Activated naive CD4-positive, alpha-beta T cell treated with anti-CD3 and anti-CD28 coated beads, Interleukin-2, amount 50 U/mL, for 24 hours (primary cell): Measurements from ENCODE around the gene SYNJ2.
A peak's percentile ranks its signal among the peaks of the same experiment; 100 is the strongest.

Source experiments
- H3K27ac Mint-ChIP-seq: one replicate; pipeline ENCODE4 v1.8.0; 2021; ENCODE audit warnings: mild to moderate bottlenecking, mixed read lengths
- H3K27me3 Mint-ChIP-seq: one replicate; pipeline ENCODE4 v1.8.0; 2021; ENCODE audit warnings: mixed read lengths
- H3K36me3 Mint-ChIP-seq: one replicate; pipeline ENCODE4 v1.8.0; 2021; ENCODE audit warnings: mixed read lengths
- H3K4me1 Mint-ChIP-seq: one replicate; pipeline ENCODE4 v1.8.0; 2021; ENCODE audit warnings: mixed read lengths
- H3K4me3 Mint-ChIP-seq: one replicate; pipeline ENCODE4 v1.8.0; 2021; ENCODE audit warnings: mild to moderate bottlenecking, mixed read lengths
- H3K9me3 Mint-ChIP-seq: one replicate; pipeline ENCODE4 v1.8.0; 2021; ENCODE audit warnings: mixed read lengths

The SYNJ2 gene

GRCh38 chr6:157997893-157998608 is 16.4 kb downstream of the SYNJ2 start:
- H3K4me3 Mint-ChIP-seq: no peak overlapping the region
- H3K4me1 Mint-ChIP-seq: peaks cover 68% of the 10 kb centered on the region
- H3K9me3 Mint-ChIP-seq: no peaks in the 10 kb centered on the region
- H3K27ac Mint-ChIP-seq: no peak overlapping the region
- no peaks in the 10 kb centered on the region for H3K27me3 Mint-ChIP-seq
- peaks cover 11% of the 10 kb centered on the region for H3K36me3 Mint-ChIP-seq

DNA sequence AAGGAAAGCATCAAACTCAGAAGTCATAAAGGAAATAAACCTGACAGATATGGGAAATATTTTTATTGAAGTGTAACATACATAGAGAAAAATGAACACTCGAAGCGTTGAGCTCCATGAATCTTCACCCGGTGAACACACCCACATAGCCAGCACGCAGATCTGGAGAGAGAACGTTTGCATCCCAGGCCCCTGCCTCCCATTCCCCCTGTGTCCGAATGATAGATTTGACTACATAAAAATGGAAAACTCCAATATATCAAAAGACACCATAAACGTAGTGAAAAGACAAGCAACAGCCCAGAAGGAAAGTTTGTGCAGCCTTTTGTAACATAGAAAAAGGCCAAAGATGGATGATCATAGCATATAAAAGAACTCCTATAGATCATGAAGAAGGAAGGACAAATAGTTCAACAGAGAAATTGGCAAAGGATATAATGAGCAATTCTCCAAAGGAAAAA is 17.1 kb downstream of the SYNJ2 start:
- H3K27ac Mint-ChIP-seq: peak overlapping the region; percentile 63
- no peaks in the 10 kb centered on the region for H3K9me3 Mint-ChIP-seq
- peaks cover 69% of the 10 kb centered on the region for H3K4me1 Mint-ChIP-seq
- peaks cover 11% of the 10 kb centered on the region for H3K36me3 Mint-ChIP-seq
- H3K4me3 Mint-ChIP-seq: no peak overlapping the region
- no peaks in the 10 kb centered on the region for H3K27me3 Mint-ChIP-seq

DNA sequence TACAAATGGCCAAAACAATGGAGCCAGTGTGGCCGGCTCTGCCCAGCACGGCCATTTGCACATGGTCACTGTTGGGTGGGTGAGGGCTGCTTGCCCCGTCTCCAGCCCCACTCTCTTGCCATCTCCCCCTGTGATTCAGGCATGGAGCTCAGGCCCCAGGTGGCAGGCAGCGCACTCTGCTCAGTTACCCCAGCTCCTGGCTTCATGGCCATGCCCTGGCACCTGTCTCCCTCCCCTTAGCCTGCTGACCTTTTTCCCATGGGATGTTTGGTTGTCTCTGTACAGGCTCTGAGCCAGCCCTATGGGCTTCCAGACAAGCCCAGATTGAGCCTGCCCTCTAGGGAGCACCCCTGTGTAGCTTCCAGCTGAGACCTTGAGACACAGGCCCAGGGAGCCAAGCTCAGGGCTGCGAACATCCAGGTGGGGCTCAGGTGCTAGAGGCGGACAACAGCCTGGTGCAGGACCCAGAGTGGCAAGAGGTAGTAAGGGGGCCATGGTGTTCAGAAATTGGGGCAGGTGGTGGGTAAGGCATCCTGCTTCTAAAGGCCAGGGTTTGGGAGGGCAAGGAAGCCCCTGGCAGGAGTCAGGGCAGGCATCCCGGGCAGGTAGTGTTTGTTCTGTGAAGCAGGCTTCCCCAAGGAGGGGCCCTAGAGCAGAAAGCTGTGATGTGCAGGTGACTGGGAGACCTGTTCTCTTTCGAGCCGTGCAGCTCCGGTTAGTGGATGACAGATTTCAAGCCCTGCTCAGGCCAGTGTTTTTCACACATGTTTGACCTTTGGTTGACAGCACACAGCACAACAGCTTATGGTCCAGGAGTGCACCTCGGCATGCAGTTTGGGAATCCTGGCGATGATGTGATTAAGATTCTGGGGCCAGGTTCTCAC is 17.7 kb downstream of the SYNJ2 start:
- Mint-ChIP-seq H3K27me3 (no peaks in the 10 kb centered on the region), H3K36me3 (peaks cover 11% of the 10 kb centered on the region), H3K4me3 (no peak overlapping the region), H3K4me1 (peaks cover 69% of the 10 kb centered on the region), H3K27ac (no peak overlapping the region), H3K9me3 (no peaks in the 10 kb centered on the region)

GRCh38 chr6:158000530-158001307 is 19.1 kb downstream of the SYNJ2 start:
- peaks cover 11% of the 10 kb centered on the region for H3K36me3 Mint-ChIP-seq
- no peak overlapping the region for H3K27ac Mint-ChIP-seq
- no peaks in the 10 kb centered on the region for H3K27me3 Mint-ChIP-seq
- H3K4me1 Mint-ChIP-seq: peaks cover 69% of the 10 kb centered on the region
- H3K9me3 Mint-ChIP-seq: no peaks in the 10 kb centered on the region
- H3K4me3 Mint-ChIP-seq: no peak overlapping the region

DNA sequence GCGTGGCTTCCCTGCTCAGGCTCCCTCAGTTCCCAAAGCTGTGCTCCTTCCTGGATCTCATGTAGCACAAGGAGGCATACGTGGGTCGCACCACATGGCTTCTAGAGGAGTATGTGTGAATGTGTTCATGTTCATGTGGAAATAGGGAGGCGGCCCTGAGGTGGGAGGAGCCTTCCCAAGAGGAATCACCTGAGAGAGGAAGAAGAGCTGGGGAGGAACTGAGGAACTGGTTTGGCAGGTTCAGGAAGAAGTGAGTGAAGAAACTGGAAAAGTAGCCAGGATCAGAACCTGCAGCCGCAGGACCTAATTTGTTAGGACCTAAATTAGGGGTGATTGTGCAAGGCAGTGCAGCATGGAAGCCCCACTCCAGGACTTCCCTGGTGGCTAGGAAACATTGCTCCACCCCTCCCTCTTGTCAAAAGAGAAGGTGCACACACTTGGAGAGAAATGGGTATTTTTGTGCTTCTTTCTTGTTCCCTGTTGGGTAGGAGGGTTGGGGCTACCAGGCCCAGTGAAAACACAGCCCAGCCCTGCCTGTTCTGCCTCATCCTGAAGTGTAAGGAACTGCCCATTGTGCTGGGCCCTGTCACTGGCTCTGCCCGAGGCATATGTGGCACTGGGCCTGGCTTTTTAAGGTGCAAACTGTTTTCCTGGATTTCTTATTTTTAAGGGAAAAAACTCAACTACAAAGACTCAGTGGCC is 20.7 kb downstream of the SYNJ2 start:
- peaks cover 65% of the 10 kb centered on the region for H3K4me1 Mint-ChIP-seq
- no peak overlapping the region for H3K4me3 Mint-ChIP-seq
- peak overlapping the region; percentile 41 for H3K27ac Mint-ChIP-seq
- no peaks in the 10 kb centered on the region for H3K27me3 Mint-ChIP-seq
- H3K9me3 Mint-ChIP-seq: no peaks in the 10 kb centered on the region
- H3K36me3 Mint-ChIP-seq: peaks cover 14% of the 10 kb centered on the region

DNA sequence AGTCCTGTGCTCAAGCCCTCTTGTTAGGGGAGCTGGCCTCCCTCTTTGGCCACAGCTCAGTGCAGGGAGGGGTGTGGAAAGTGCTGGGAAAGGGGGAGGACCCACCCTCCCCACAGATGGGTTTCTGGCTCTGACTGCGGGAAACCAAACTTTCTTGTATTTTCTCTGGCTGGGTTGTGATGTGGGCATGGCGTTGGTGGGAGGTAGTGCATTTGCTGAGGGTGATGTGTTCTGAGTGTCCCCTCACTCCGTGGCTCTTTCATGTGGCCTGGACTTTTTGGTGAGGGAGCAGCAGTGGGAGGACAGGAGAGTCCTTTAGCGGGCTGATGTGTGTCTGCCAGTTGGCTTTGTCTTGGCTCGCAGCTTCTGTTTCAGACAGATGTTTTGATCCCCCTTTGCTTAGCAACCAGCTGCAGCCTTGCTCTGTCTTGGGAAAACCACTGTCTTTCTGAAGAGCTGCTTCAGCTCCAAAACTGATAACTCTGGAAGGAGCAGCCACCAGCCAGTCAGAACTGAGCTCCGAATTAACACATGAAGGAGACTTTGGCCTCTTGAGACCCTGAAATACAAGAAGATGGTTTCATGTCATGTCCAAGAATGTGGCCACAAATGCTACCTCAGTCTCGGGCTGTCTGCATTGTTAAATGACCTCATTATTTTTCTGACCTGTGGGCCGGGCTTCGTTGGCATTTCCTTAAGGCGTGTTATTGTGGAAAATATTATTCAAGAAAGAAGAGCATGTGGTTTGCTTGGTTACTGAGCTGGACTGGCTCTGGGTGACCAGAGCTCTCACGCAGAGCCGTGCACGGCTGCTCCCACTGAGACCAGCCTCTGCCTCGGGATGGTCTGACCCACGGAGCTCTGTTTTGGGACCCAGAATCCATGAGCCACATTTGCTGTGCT is 21.5 kb downstream of the SYNJ2 start:
- H3K36me3 Mint-ChIP-seq: peaks cover 12% of the 10 kb centered on the region
- H3K4me1 Mint-ChIP-seq: peaks cover 69% of the 10 kb centered on the region
- no peak overlapping the region for H3K4me3 Mint-ChIP-seq
- no peaks in the 10 kb centered on the region for H3K9me3 Mint-ChIP-seq
- peak overlapping the region; percentile 41 for H3K27ac Mint-ChIP-seq
- no peaks in the 10 kb centered on the region for H3K27me3 Mint-ChIP-seq

- Mint-ChIP-seq H3K27ac (no peak overlapping the region), H3K9me3 (no peaks in the 10 kb centered on the region), H3K4me1 (peaks cover 70% of the 10 kb centered on the region), H3K27me3 (no peaks in the 10 kb centered on the region), H3K36me3 (peaks cover 12% of the 10 kb centered on the region), H3K4me3 (no peak overlapping the region)
These were observed 22.4 kb downstream of the SYNJ2 start for GRCh38 chr6:158003910-158004700.

DNA sequence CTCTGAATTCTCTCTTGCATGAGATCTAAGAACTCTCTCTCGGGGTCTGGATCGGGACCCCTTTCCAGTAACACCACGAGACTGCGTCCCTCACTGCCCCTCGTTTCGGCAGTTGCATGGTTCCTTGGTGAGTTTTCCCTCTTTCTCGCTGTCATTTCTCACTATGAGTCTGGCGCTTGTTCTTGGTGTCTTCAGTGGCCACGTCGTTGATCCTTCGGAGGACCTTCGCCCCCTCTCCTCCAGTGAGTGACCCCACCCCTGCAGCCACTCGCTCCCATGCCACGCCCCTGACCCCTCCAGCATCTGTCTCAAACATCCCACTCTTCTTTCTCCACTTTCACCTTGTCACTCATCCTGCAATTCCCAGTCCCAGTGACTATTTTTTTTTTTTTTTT is 23.0 kb downstream of the SYNJ2 start:
- H3K27me3 Mint-ChIP-seq: no peaks in the 10 kb centered on the region
- H3K27ac Mint-ChIP-seq: no peak overlapping the region
- H3K36me3 Mint-ChIP-seq: peaks cover 12% of the 10 kb centered on the region
- H3K4me3 Mint-ChIP-seq: no peak overlapping the region
- peaks cover 71% of the 10 kb centered on the region for H3K4me1 Mint-ChIP-seq
- H3K9me3 Mint-ChIP-seq: no peaks in the 10 kb centered on the region

GRCh38 chr6:158005626-158006180 is 24.0 kb downstream of the SYNJ2 start:
- Mint-ChIP-seq H3K27me3 (no peaks in the 10 kb centered on the region), H3K36me3 (peaks cover 12% of the 10 kb centered on the region), H3K4me1 (peaks cover 80% of the 10 kb centered on the region), H3K27ac (no peak overlapping the region), H3K9me3 (no peaks in the 10 kb centered on the region), H3K4me3 (no peak overlapping the region)

DNA sequence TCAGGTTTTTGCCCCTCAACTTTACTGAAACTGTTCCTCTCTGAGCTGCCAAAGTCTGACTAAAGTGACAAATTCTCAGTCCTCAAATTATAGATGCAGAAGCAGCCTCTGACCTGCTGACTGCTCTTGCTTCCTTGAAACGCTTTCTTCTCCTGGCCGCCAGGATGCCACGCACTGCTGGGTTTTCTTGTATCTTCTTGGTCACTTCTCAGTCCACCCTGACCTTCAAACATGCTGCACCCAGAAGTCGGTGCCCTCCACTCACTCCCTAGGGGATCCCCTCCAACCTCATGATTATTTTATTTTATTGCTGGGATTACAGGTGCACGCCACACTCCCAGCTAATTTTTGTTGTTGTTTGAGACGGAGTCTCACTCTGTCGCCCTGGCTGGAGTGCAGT is 24.7 kb downstream of the SYNJ2 start:
- Mint-ChIP-seq H3K9me3 (no peaks in the 10 kb centered on the region), H3K36me3 (peaks cover 10% of the 10 kb centered on the region), H3K4me1 (peaks cover 83% of the 10 kb centered on the region), H3K27ac (peak overlapping the region; percentile 19), H3K4me3 (no peak overlapping the region), H3K27me3 (no peaks in the 10 kb centered on the region)

- Mint-ChIP-seq H3K27me3 (no peaks in the 10 kb centered on the region), H3K9me3 (no peaks in the 10 kb centered on the region), H3K36me3 (peaks cover 7% of the 10 kb centered on the region), H3K27ac (no peak overlapping the region), H3K4me1 (peaks cover 85% of the 10 kb centered on the region), H3K4me3 (no peak overlapping the region)
These were observed 25.3 kb downstream of the SYNJ2 start for GRCh38 chr6:158006821-158007570.

DNA sequence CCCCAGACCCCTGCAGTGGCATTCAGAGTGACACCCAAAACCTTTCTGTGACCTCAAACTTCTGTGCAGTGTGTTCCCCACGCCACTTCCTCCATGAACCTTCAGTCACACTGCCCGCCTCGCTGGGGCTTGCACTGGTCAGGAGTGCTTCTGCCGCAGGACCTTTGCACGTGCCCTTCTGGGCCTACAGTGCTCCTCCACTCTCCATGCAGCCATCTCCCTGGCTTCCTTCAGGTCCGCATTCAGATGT is 27.1 kb downstream of the SYNJ2 start:
- H3K4me3 Mint-ChIP-seq: peak overlapping the region; percentile 79

More for the DNA sequence above, 27.1 kb downstream of the SYNJ2 start:
- Mint-ChIP-seq H3K36me3 (peaks cover 4% of the 10 kb centered on the region), H3K27me3 (no peaks in the 10 kb centered on the region), H3K4me1 (peaks cover 83% of the 10 kb centered on the region), H3K9me3 (no peaks in the 10 kb centered on the region), H3K27ac (peak overlapping the region; percentile 94)
